Measurements from ENCODE around the gene FNDC4. TPM values are rescaled to one million over a fixed set of nuclear protein-coding genes. Genes with fewer than 3 reads are reported as not detected.
"Not testable (repeated sequence)": the region's sequence is repeated elsewhere in the genome, so short reads cannot be mapped to it uniquely, and the experiment has no call there.

The FNDC4 gene, protein sequence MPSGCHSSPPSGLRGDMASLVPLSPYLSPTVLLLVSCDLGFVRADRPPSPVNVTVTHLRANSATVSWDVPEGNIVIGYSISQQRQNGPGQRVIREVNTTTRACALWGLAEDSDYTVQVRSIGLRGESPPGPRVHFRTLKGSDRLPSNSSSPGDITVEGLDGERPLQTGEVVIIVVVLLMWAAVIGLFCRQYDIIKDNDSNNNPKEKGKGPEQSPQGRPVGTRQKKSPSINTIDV
- polyA plus RNA-seq (2013) = 1.9 and 2.1 TPM in 2 replicates

DNA sequence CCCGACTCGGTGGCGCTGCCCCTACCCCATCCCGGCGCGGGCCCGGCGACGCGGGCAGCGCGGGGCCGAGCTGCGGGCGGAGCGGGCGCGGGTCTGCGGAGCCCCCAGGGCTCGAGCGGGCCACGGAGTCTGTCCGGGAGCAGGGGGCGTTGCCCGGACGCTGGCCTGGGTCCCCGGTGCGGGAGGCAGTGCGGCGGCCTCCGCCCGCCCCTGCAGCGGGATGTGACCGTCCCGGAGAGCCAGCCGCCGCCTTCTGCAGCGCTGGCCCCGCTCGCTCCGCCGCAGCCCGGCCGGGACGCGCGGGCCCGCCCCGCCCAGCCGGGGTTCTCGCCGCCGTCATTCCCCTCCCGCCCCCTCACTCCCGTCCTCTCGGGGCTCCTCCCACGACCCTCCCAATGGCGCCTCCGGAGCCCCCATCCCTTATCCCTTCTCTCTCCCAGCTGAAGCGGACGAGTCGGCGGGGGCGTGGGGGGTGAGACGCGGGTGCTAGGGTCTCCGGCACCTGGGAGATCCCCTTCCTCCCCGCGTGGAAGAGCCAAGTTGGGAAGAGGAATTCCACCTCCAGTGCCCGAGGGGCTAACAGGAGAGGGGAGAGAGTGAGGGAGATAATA lies at the start of gene FNDC4:
Gene FNDC4, minus strand, starts transcription at position 257 of the 611 bp plus-strand sequence. CDS start 521 bp downstream, outside the sequence.
- peak within 1 kb of the TSS; percentile 93 for H3K4me2 ChIP-seq (ENCODE audit: low read length)
- H3K4ac ChIP-seq (ENCODE audit: low read depth, low read length) = no peak within 1 kb of the TSS
- H3K9ac ChIP-seq (ENCODE audit: low read length) = peak within 1 kb of the TSS; percentile 16
- H3K23ac ChIP-seq (ENCODE audit: low read length) = no peak within 1 kb of the TSS
- no peak within 1 kb of the TSS for H4K12ac ChIP-seq (ENCODE audit: low read depth, low read length)
- no peak within 1 kb of the TSS for H2AK5ac ChIP-seq (ENCODE audit: low read length)
- H3K4me1 ChIP-seq (ENCODE audit: control insufficient read depth in 1 of 2, insufficient read depth in 2 of 2, low read length in 2 of 2) = peaks cover 4 to 6% of the 10 kb centered on the region in 2 experiments
- H3K18ac ChIP-seq (ENCODE audit: low read length) = no peak within 1 kb of the TSS
- H3K4me3 ChIP-seq (ENCODE audit: low read depth, low read length) = peak within 1 kb of the TSS; percentile 68
- no peak within 1 kb of the TSS for H4K91ac ChIP-seq (ENCODE audit: low read depth, low read length)
- peak; percentile 11 to 29 for DNase-seq
- peak within 1 kb of the TSS; percentile 57 for H2AFZ ChIP-seq (ENCODE audit: insufficient read depth, low read length, poor library complexity)
- H3K36me3 ChIP-seq (ENCODE audit: control insufficient read depth in 1 of 2, insufficient read depth in 2 of 2, low read length in 2 of 2) = no peaks in the 10 kb centered on the region
- H3K9me3 ChIP-seq (ENCODE audit: insufficient read depth, low read depth, low read length) = peaks cover 6% of the 10 kb centered on the region
- no peak within 1 kb of the TSS for H2BK120ac ChIP-seq (ENCODE audit: insufficient read depth, low read length, poor library complexity)
- H2BK5ac ChIP-seq (ENCODE audit: low read depth, low read length, poor library complexity) = no peak within 1 kb of the TSS
- H3K27ac ChIP-seq (ENCODE audit: low read depth, low read length) = no peak within 1 kb of the TSS
- no peaks in the 10 kb centered on the region for H3K79me2 ChIP-seq (ENCODE audit: control insufficient read depth, insufficient read depth, low read length, poor library complexity)
- peak within 1 kb of the TSS; percentile 45 for H4K8ac ChIP-seq (ENCODE audit: low read depth, low read length)
- no peaks in the 10 kb centered on the region for H3K79me1 ChIP-seq (ENCODE audit: low read length)
- H2BK12ac ChIP-seq (ENCODE audit: low read length) = peak within 1 kb of the TSS; percentile 11
- H3K27me3 ChIP-seq (ENCODE audit: insufficient read depth, low read length) = peaks cover 24% of the 10 kb centered on the region
- H3K14ac ChIP-seq (ENCODE audit: low read length) = peak within 1 kb of the TSS; percentile 26
- no CpG with 5 or more reads among the region's 70 CpGs for WGBS (ENCODE audit: extremely low coverage, insufficient coverage, insufficient read length)

DNA sequence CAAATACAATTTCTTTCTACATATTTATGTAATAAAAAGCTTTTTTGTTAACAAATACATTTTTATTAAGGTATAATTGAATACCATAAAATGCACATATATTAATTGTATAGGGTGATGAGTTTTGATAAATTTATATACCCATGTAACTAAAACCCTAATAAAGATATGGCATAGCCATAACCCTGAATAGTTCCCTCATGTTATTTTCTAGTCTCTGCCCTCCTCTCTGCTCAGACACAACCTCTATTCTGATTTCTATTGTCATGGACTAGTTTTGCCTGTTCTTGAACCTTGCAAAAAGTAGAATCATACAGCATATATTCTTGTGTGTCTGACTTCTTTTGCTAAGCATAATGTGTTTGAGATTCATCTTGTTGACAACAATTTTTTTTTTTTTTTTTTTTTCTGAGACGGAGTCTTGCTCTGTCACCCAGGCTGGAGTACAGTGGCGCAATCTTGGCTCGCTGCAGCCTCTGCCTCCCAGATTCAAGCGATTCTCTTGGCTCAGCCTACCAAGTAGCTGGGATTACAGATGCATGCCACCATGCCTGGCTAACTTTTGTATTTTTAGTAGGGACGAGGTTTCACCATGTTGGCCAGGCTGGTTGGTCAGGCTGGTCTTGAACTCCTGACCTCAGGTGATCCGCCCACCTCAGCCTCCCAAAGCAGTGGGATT lies 49.3 kb upstream of the FNDC4 start:
- Histone ChIP-seq H3K9me3 (ENCODE audit: insufficient read depth, low read depth, low read length) (peaks cover 2% of the 10 kb centered on the region), H3K23ac (ENCODE audit: low read length) (no peak overlapping the region), H3K79me1 (ENCODE audit: low read length) (no peaks in the 10 kb centered on the region), H3K27me3 (ENCODE audit: insufficient read depth, low read length) (no peaks in the 10 kb centered on the region), H2BK5ac (ENCODE audit: low read depth, low read length, poor library complexity) (no peak overlapping the region), H3K4me3 (ENCODE audit: low read depth, low read length) (no peak overlapping the region), H3K18ac (ENCODE audit: low read length) (no peak overlapping the region), H2AFZ (ENCODE audit: insufficient read depth, low read length, poor library complexity) (no peak overlapping the region), H4K8ac (ENCODE audit: low read depth, low read length) (no peak overlapping the region), H4K12ac (ENCODE audit: low read depth, low read length) (no peak overlapping the region), H3K4me2 (ENCODE audit: low read length) (no peak overlapping the region), H3K27ac (ENCODE audit: low read depth, low read length) (no peak overlapping the region), H2BK12ac (ENCODE audit: low read length) (no peak overlapping the region), H3K4ac (ENCODE audit: low read depth, low read length) (no peak overlapping the region), H4K91ac (ENCODE audit: low read depth, low read length) (no peak overlapping the region), H3K79me2 (ENCODE audit: control insufficient read depth, insufficient read depth, low read length, poor library complexity) (no peaks in the 10 kb centered on the region), H3K4me1 (ENCODE audit: control insufficient read depth in 1 of 2, insufficient read depth in 2 of 2, low read length in 2 of 2) (no peaks in the 10 kb centered on the region), H3K14ac (ENCODE audit: low read length) (no peak overlapping the region), H3K36me3 (ENCODE audit: control insufficient read depth in 1 of 2, insufficient read depth in 2 of 2, low read length in 2 of 2) (no peaks in the 10 kb centered on the region), H2BK120ac (ENCODE audit: insufficient read depth, low read length, poor library complexity) (no peak overlapping the region), H3K9ac (ENCODE audit: low read length) (no peak overlapping the region), H2AK5ac (ENCODE audit: low read length) (no peak overlapping the region)
- no peak for DNase-seq
- WGBS (ENCODE audit: extremely low coverage, insufficient coverage, insufficient read length) = no CpG with 5 or more reads among the region's 6 CpGs

- not testable (repeated sequence) for H3K4me2 ChIP-seq (ENCODE audit: low read length); H3K4ac ChIP-seq (ENCODE audit: low read depth, low read length); H3K23ac ChIP-seq (ENCODE audit: low read length); H3K79me1 ChIP-seq (ENCODE audit: low read length); H4K12ac ChIP-seq (ENCODE audit: low read depth, low read length); H2AFZ ChIP-seq (ENCODE audit: insufficient read depth, low read length, poor library complexity); H4K8ac ChIP-seq (ENCODE audit: low read depth, low read length); H2AK5ac ChIP-seq (ENCODE audit: low read length); H3K36me3 ChIP-seq (ENCODE audit: control insufficient read depth in 1 of 2, insufficient read depth in 2 of 2, low read length in 2 of 2); H3K4me3 ChIP-seq (ENCODE audit: low read depth, low read length); H3K27me3 ChIP-seq (ENCODE audit: insufficient read depth, low read length); H3K18ac ChIP-seq (ENCODE audit: low read length); H3K9me3 ChIP-seq (ENCODE audit: insufficient read depth, low read depth, low read length); DNase-seq; H3K27ac ChIP-seq (ENCODE audit: low read depth, low read length); H2BK120ac ChIP-seq (ENCODE audit: insufficient read depth, low read length, poor library complexity); H2BK12ac ChIP-seq (ENCODE audit: low read length); H3K79me2 ChIP-seq (ENCODE audit: control insufficient read depth, insufficient read depth, low read length, poor library complexity); H3K9ac ChIP-seq (ENCODE audit: low read length); H3K14ac ChIP-seq (ENCODE audit: low read length); H4K91ac ChIP-seq (ENCODE audit: low read depth, low read length); H2BK5ac ChIP-seq (ENCODE audit: low read depth, low read length, poor library complexity); H3K4me1 ChIP-seq (ENCODE audit: control insufficient read depth in 1 of 2, insufficient read depth in 2 of 2, low read length in 2 of 2)
- no CpG with 5 or more reads among the region's 35 CpGs for WGBS (ENCODE audit: extremely low coverage, insufficient coverage, insufficient read length)
Observed at GRCh38 chr2:27539649-27540048, 44.6 kb upstream of the FNDC4 start.

DNA sequence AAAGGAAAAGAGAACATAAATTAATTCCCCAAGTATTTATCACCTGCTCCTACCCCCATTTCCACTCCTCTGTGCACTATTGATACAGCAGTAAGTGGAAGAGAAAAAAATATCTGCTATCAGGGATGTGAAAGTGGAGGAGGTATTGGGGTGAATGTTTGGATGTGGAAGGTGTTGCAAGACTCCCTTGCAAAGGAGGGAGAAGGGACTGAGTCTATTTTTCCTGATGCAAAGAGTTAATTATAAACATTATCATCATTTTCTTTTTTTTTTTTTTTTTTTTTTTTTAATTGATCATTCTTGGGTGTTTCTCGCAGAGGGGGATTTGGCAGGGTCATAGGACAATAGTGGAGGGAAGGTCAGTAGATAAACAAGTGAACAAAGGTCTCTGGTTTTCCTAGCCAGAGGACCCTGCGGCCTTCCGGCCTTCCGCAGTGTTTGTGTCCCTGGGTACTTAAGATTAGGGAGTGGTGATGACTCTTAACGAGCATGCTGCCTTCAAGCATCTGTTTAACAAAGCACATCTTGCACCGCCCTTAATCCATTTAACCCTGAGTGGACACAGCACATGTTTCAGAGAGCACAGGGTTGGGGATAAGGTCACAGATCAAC lies 43.9 kb upstream of the FNDC4 start:
- not testable (repeated sequence) for H2BK120ac ChIP-seq (ENCODE audit: insufficient read depth, low read length, poor library complexity); H3K4me1 ChIP-seq (ENCODE audit: control insufficient read depth in 1 of 2, insufficient read depth in 2 of 2, low read length in 2 of 2); H2AK5ac ChIP-seq (ENCODE audit: low read length)

More for the DNA sequence above, 43.9 kb upstream of the FNDC4 start:
- no CpG with 5 or more reads among the region's 6 CpGs for WGBS (ENCODE audit: extremely low coverage, insufficient coverage, insufficient read length)
- not testable (repeated sequence) for H3K23ac ChIP-seq (ENCODE audit: low read length); H3K79me1 ChIP-seq (ENCODE audit: low read length); H3K27ac ChIP-seq (ENCODE audit: low read depth, low read length); H3K4me2 ChIP-seq (ENCODE audit: low read length); H3K14ac ChIP-seq (ENCODE audit: low read length); H3K27me3 ChIP-seq (ENCODE audit: insufficient read depth, low read length); H3K4me3 ChIP-seq (ENCODE audit: low read depth, low read length); H4K8ac ChIP-seq (ENCODE audit: low read depth, low read length); H2BK5ac ChIP-seq (ENCODE audit: low read depth, low read length, poor library complexity); H3K9me3 ChIP-seq (ENCODE audit: insufficient read depth, low read depth, low read length); H4K91ac ChIP-seq (ENCODE audit: low read depth, low read length); DNase-seq; H3K36me3 ChIP-seq (ENCODE audit: control insufficient read depth in 1 of 2, insufficient read depth in 2 of 2, low read length in 2 of 2); H2AFZ ChIP-seq (ENCODE audit: insufficient read depth, low read length, poor library complexity); H2BK12ac ChIP-seq (ENCODE audit: low read length); H3K79me2 ChIP-seq (ENCODE audit: control insufficient read depth, insufficient read depth, low read length, poor library complexity); H3K4ac ChIP-seq (ENCODE audit: low read depth, low read length); H4K12ac ChIP-seq (ENCODE audit: low read depth, low read length); H3K18ac ChIP-seq (ENCODE audit: low read length); H3K9ac ChIP-seq (ENCODE audit: low read length)
